Peyer's patch (tissue), 4 donors: Measurements from ENCODE around the gene SORBS2.

Source experiments
- POLR2A ChIP-seq, 2 donors: fragments of 450-650 bp; IDR thresholded peaks; one replicate each; pipeline ENCODE4 v1.5.1; 2017; ENCODE audit warnings: antibody characterized with exemption in 2 of 2, mild to moderate bottlenecking in 2 of 2, moderate library complexity in 2 of 2
- TF ChIP-seq, protein P1 (sequence below), 6 experiments: fragments of 450-650 bp in 4 of 6; fragments of 200-600 bp in 2 of 6; sonication (generic) in 1 of 6; IDR thresholded peaks; one replicate each; pipeline ENCODE4 v1.5.1; 2017 to 2019; ENCODE audit warnings: antibody characterized with exemption in 6 of 6, mild to moderate bottlenecking in 3 of 6, moderate library complexity in 1 of 6

DNA sequence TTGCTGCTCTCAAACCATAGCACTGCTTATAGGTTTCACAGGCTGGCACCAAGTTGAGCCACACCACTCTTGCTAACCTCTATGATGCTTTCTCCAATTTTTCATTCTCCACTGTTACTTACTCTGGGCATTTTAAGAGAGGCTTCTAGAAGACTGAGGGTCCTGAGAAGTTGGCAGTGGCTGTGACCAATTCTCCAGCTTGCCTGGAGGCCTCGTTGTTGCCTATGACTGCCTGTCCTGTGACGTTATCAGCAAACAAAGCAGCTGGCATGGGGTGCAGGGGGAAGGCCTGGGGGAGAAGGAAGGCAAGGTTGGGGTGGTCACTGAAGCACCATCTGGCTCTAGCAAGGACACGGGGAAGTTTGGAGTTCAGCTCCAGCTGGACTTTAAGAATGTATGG is 246.3 kb downstream of the SORBS2 start:
- TF ChIP-seq, protein P1, sequence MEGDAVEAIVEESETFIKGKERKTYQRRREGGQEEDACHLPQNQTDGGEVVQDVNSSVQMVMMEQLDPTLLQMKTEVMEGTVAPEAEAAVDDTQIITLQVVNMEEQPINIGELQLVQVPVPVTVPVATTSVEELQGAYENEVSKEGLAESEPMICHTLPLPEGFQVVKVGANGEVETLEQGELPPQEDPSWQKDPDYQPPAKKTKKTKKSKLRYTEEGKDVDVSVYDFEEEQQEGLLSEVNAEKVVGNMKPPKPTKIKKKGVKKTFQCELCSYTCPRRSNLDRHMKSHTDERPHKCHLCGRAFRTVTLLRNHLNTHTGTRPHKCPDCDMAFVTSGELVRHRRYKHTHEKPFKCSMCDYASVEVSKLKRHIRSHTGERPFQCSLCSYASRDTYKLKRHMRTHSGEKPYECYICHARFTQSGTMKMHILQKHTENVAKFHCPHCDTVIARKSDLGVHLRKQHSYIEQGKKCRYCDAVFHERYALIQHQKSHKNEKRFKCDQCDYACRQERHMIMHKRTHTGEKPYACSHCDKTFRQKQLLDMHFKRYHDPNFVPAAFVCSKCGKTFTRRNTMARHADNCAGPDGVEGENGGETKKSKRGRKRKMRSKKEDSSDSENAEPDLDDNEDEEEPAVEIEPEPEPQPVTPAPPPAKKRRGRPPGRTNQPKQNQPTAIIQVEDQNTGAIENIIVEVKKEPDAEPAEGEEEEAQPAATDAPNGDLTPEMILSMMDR (IDR thresholded peaks at IDR 0.05) = no peak
- TF ChIP-seq POLR2A (IDR thresholded peaks at IDR 0.05) = no peak
